ENCODE data around the gene TMPRSS3. TPM values are rescaled to one million over a fixed set of nuclear protein-coding genes. Genes with fewer than 3 reads are reported as not detected.

TMPRSS3 gene
- total RNA-seq, 4 donors from 2014 or later = not detected

- Histone ChIP-seq H3K4me3 (no peak overlapping the region), H3K27me3 (peaks cover 0 to 59% (median 0%) of the 10 kb centered on the region in 4 donors), H3K27ac (replicated peaks in 1 of 4) (no peak overlapping the region), H3K4me1 (no peaks in the 10 kb centered on the region), H3K36me3 (no peaks in the 10 kb centered on the region), H3K9me3 (no peaks in the 10 kb centered on the region)
- TF ChIP-seq POLR2A (IDR thresholded peaks at IDR 0.05; ENCODE audit: low read depth) (no peak), EP300 (IDR thresholded peaks at IDR 0.05) (no peak), POLR2AphosphoS5 (IDR thresholded peaks at IDR 0.05) (no peak), CTCF (IDR thresholded peaks at IDR 0.05) (no peak)
- no peak for DNase-seq (ENCODE audit: extremely low spot score)
- 76% methylated on average over 7 of the region's 7 CpGs for WGBS
- intact Hi-C loops (cut with DNase I) = no loop called here
These were observed 21.4 kb downstream of the TMPRSS3 start for GRCh38 chr21:42374457-42374856.

GRCh38 chr21:42373908-42374455 is 21.9 kb downstream of the TMPRSS3 start:
- WGBS = 86% methylated on average over 10 of the region's 16 CpGs
- H3K4me1 ChIP-seq = no peaks in the 10 kb centered on the region
- peaks cover 0 to 59% (median 0%) of the 10 kb centered on the region in 4 donors for H3K27me3 ChIP-seq
- no peak for TF ChIP-seq POLR2A (IDR thresholded peaks at IDR 0.05; ENCODE audit: low read depth)
- TF ChIP-seq CTCF (IDR thresholded peaks at IDR 0.05) = no peak
- TF ChIP-seq EP300 (IDR thresholded peaks at IDR 0.05) = no peak
- TF ChIP-seq POLR2AphosphoS5 (IDR thresholded peaks at IDR 0.05) = no peak
- DNase-seq (ENCODE audit: extremely low spot score) = no peak
- intact Hi-C loops (cut with DNase I) = no loop called here
- H3K4me3 ChIP-seq = no peak overlapping the region
- no peak overlapping the region for H3K27ac ChIP-seq (replicated peaks in 1 of 4)
- no peaks in the 10 kb centered on the region for H3K36me3 ChIP-seq
- H3K9me3 ChIP-seq = no peaks in the 10 kb centered on the region

- no peak for DNase-seq (ENCODE audit: extremely low spot score)
- Histone ChIP-seq H3K36me3 (no peaks in the 10 kb centered on the region), H3K4me1 (no peaks in the 10 kb centered on the region), H3K27me3 (peaks cover 0 to 59% (median 0%) of the 10 kb centered on the region in 4 donors), H3K9me3 (no peaks in the 10 kb centered on the region), H3K27ac (replicated peaks in 1 of 4) (no peak overlapping the region), H3K4me3 (no peak overlapping the region)
- WGBS = 70% methylated on average over 20 of the region's 25 CpGs
- intact Hi-C loops (cut with DNase I) = no loop called here
- TF ChIP-seq EP300 (IDR thresholded peaks at IDR 0.05) = no peak
- TF ChIP-seq POLR2A (IDR thresholded peaks at IDR 0.05; ENCODE audit: low read depth) = no peak
- TF ChIP-seq POLR2AphosphoS5 (IDR thresholded peaks at IDR 0.05) = no peak
- no peak for TF ChIP-seq CTCF (IDR thresholded peaks at IDR 0.05)
These were observed 22.5 kb downstream of the TMPRSS3 start for GRCh38 chr21:42373196-42373907.

DNA sequence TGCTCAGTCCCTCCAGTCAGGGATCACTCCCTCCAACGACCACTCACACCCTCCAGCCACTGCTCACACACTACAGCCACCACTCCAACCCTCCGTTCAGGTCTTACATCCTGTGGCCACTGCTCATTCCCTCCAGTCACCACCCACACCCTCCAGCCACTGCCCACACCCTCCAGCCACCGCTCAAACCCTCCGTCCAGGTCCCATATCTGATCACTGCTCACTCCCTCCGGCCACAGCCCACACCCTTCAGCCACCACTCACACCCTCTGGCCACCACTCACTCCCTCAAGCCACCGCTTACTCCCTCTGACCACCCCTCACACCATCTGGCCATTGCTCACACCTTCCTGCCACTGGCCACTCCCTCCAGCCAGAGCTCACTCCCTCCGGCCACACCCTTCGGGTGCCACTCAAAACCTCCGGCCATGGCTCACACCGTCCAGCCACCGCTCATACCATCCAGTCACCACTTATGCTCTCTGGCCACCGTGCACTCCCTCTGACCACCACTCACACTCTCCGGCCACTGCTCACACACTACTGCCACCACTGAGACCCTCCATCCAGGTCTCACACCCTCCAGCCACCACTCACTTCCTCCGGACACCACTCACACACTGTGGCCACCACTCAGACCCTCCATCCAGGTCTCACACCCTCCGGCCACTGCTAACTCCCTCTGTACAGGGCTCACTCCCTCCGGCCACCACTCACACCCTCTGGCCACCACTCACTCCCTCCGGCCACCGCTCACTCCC is 24.8 kb downstream of the TMPRSS3 start:
- intact Hi-C loops (cut with DNase I) = no loop called here
- WGBS = 80% methylated on average over 18 of the region's 18 CpGs

More for the DNA sequence above, 24.8 kb downstream of the TMPRSS3 start:
- H3K27ac ChIP-seq (replicated peaks in 1 of 4) = no peak overlapping the region
- no peaks in the 10 kb centered on the region for H3K4me1 ChIP-seq
- no peaks in the 10 kb centered on the region for H3K36me3 ChIP-seq
- no peaks in the 10 kb centered on the region for H3K9me3 ChIP-seq
- no peak for DNase-seq (ENCODE audit: extremely low spot score)
- H3K27me3 ChIP-seq = peaks cover 0 to 55% (median 0%) of the 10 kb centered on the region in 4 donors
- H3K4me3 ChIP-seq = no peak overlapping the region
- no peak for TF ChIP-seq POLR2AphosphoS5 (IDR thresholded peaks at IDR 0.05)
- TF ChIP-seq POLR2A (IDR thresholded peaks at IDR 0.05; ENCODE audit: low read depth) = no peak
- no peak for TF ChIP-seq EP300 (IDR thresholded peaks at IDR 0.05)
- no peak for TF ChIP-seq CTCF (IDR thresholded peaks at IDR 0.05)
